ENCODE results near the gene UBE2J2.

UBE2J2 gene

GRCh38 chr1:1215881-1216605 lies 57.6 kb downstream of the UBE2J2 start:
- no peak for TF ChIP-seq CTCF (IDR thresholded peaks at IDR 0.05; ENCODE audit: low read depth, low read length, missing control alignments)
- DNase-seq (ENCODE audit: extremely low read depth, low read depth): no peak
- H3K4me3 ChIP-seq (replicated peaks; ENCODE audit: low read depth, low read length): no peak overlapping the region

GRCh38 chr1:1215080-1215676 lies 58.5 kb downstream of the UBE2J2 start:
- DNase-seq (ENCODE audit: extremely low read depth, low read depth): no peak
- no peak for TF ChIP-seq CTCF (IDR thresholded peaks at IDR 0.05; ENCODE audit: low read depth, low read length, missing control alignments)

GRCh38 chr1:1213345-1214265 lies 60.0 kb downstream of the UBE2J2 start, which contains the start of gene TNFRSF4:
TSS of gene TNFRSF4 (minus strand) at chr1:1214153. CDS start at chr1:1214127, 26 bp downstream.
- no peak within 1 kb of the TSS for H3K4me3 ChIP-seq (replicated peaks; ENCODE audit: low read depth, low read length)
- TF ChIP-seq CTCF (IDR thresholded peaks at IDR 0.05; ENCODE audit: low read depth, low read length, missing control alignments): no peak
- DNase-seq (ENCODE audit: extremely low read depth, low read depth): no peak

More at GRCh38 chr1:1215080-1215676, 58.5 kb downstream of the UBE2J2 start:
- no peak overlapping the region for H3K4me3 ChIP-seq (replicated peaks; ENCODE audit: low read depth, low read length)

GRCh38 chr1:1212780-1213344 lies 60.8 kb downstream of the UBE2J2 start:
- DNase-seq (ENCODE audit: extremely low read depth, low read depth): no peak
- no peak overlapping the region for H3K4me3 ChIP-seq (replicated peaks; ENCODE audit: low read depth, low read length)
- no peak for TF ChIP-seq CTCF (IDR thresholded peaks at IDR 0.05; ENCODE audit: low read depth, low read length, missing control alignments)

GRCh38 chr1:1211541-1212441 lies 61.9 kb downstream of the UBE2J2 start:
- DNase-seq (ENCODE audit: extremely low read depth, low read depth): no peak
- H3K4me3 ChIP-seq (replicated peaks; ENCODE audit: low read depth, low read length): no peak overlapping the region
- TF ChIP-seq CTCF (IDR thresholded peaks at IDR 0.05; ENCODE audit: low read depth, low read length, missing control alignments): no peak
